ENCODE results near the gene DYRK1A. TPM values are rescaled to one million over a fixed set of nuclear protein-coding genes. Genes with fewer than 3 reads are reported as not detected.

The DYRK1A gene
- total and polyA plus RNA-seq, 10 of the 15 experiments (the other 5 are each of a cell fraction or from before 2014, with no cell fraction given): 2.4 to 68.6 (median 30.7) TPM

DNA sequence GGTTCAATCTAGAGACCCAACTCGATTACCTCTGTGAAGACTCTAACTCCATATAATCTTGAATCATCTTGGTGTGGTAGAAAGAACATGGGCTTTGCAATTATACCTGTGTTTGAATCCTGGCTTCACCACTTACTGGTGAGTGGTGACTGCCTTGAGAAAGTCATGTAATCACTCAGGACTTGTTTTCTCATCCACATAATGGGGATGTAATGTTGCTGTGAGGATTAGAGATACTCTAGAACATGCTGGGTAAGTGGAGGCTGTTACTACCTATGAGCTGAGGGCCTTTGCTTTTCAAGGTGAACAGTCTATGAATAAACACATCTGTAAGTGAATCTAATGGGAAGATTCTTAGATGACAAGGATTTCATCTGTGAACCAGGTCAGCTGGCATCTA, 2.6 kb upstream of the DYRK1A start:
- no peaks in the 10 kb centered on the region for H3K36me3 ChIP-seq (ENCODE audit: control insufficient read depth in 2 of 2, insufficient read depth in 2 of 2, low read length in 1 of 2)
- no peak overlapping the region for H3K4me2 ChIP-seq (ENCODE audit: control insufficient read depth, insufficient read depth)
- SMC1A ChIA-PET (ENCODE audit: uncharacterized antibody, unreplicated experiment): interaction anchor here (0.8 to 1.9 kb wide), 3 partner anchors 8 to 90 kb away, joined by 3 to 9 read pairs (median 8); no protein-coding TSS in a partner anchor
- peaks cover 29% of the 10 kb centered on the region for H3K79me2 ChIP-seq (ENCODE audit: control insufficient read depth, insufficient read depth, low read length)
- no peak for TF ChIP-seq BRCA1 (IDR thresholded peaks at IDR 0.05; ENCODE audit: low read depth, low read length)
- no peak for TF ChIP-seq BACH1 (IDR thresholded peaks at IDR 0.05; ENCODE audit: borderline replicate concordance)
- TF ChIP-seq SUPT20H (IDR thresholded peaks at IDR 0.05; ENCODE audit: borderline replicate concordance, control insufficient read depth, low read depth, low read length): no peak
- TF ChIP-seq, protein P1, sequence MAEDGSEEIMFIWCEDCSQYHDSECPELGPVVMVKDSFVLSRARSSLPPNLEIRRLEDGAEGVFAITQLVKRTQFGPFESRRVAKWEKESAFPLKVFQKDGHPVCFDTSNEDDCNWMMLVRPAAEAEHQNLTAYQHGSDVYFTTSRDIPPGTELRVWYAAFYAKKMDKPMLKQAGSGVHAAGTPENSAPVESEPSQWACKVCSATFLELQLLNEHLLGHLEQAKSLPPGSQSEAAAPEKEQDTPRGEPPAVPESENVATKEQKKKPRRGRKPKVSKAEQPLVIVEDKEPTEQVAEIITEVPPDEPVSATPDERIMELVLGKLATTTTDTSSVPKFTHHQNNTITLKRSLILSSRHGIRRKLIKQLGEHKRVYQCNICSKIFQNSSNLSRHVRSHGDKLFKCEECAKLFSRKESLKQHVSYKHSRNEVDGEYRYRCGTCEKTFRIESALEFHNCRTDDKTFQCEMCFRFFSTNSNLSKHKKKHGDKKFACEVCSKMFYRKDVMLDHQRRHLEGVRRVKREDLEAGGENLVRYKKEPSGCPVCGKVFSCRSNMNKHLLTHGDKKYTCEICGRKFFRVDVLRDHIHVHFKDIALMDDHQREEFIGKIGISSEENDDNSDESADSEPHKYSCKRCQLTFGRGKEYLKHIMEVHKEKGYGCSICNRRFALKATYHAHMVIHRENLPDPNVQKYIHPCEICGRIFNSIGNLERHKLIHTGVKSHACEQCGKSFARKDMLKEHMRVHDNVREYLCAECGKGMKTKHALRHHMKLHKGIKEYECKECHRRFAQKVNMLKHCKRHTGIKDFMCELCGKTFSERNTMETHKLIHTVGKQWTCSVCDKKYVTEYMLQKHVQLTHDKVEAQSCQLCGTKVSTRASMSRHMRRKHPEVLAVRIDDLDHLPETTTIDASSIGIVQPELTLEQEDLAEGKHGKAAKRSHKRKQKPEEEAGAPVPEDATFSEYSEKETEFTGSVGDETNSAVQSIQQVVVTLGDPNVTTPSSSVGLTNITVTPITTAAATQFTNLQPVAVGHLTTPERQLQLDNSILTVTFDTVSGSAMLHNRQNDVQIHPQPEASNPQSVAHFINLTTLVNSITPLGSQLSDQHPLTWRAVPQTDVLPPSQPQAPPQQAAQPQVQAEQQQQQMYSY (CRISPR knock-in tag; IDR thresholded peaks at IDR 0.05): no peak
- no peak for TF ChIP-seq POLR2AphosphoS2 (IDR thresholded peaks at IDR 0.05; ENCODE audit: low read depth, low read length)
- no peak for TF ChIP-seq TCF7 (IDR thresholded peaks at IDR 0.05; ENCODE audit: borderline replicate concordance)
- TF ChIP-seq, protein P2, sequence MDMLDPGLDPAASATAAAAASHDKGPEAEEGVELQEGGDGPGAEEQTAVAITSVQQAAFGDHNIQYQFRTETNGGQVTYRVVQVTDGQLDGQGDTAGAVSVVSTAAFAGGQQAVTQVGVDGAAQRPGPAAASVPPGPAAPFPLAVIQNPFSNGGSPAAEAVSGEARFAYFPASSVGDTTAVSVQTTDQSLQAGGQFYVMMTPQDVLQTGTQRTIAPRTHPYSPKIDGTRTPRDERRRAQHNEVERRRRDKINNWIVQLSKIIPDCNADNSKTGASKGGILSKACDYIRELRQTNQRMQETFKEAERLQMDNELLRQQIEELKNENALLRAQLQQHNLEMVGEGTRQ (IDR thresholded peaks at IDR 0.05; ENCODE audit: borderline replicate concordance, low read depth, low read length): no peak
- no peak for TF ChIP-seq NR2F1 (conservative IDR thresholded peaks at IDR 0.05)
- TF ChIP-seq KDM1A (IDR thresholded peaks at IDR 0.05; ENCODE audit: borderline replicate concordance): no peak
- no peak for TF ChIP-seq MEF2B (IDR thresholded peaks at IDR 0.05; ENCODE audit: partially characterized antibody, poor library complexity, severe bottlenecking)
- TF ChIP-seq MYB (IDR thresholded peaks at IDR 0.05; ENCODE audit: borderline replicate concordance, low read depth, low read length): no peak
- no peak for TF ChIP-seq RBBP5 (conservative IDR thresholded peaks at IDR 0.05)
- TF ChIP-seq WRNIP1 (IDR thresholded peaks at IDR 0.05; ENCODE audit: borderline replicate concordance, low read depth, low read length): no peak
- no peak for TF ChIP-seq MTA2 (IDR thresholded peaks at IDR 0.05; ENCODE audit: low read depth)
- no peak for TF ChIP-seq IKZF1 (conservative IDR thresholded peaks at IDR 0.05)
- peaks cover 3% of the 10 kb centered on the region; the same call in 1 of the 2 replicates for H3K4me1 ChIP-seq (ENCODE audit: control insufficient read depth, insufficient read depth, low read length)
- WGBS (ENCODE audit: insufficient coverage, insufficient replicate concordance, low lambda C conversion rate, missing lambda C conversion rate): 100% methylated on average over 1 of the region's 1 CpG
- no TSS peak for BruUV-seq (replicated peaks)
- in situ Hi-C loops (cut with MboI) (no loop called here), intact Hi-C loops (cut with micrococcal nuclease; ENCODE audit: unreplicated experiment) (loop anchor here (10.0 kb wide), 1 partner anchor 379 kb away; no protein-coding TSS in a partner anchor)
- DNase-seq (ENCODE audit: low read depth, low spot score) (no peak), FAIRE-seq (no peak), ATAC-seq (no peak)
- POLR2A ChIA-PET: no interaction called here
- H2AFZ ChIP-seq (ENCODE audit: control insufficient read depth, low read depth, low read length): no peak overlapping the region
- RAD21 ChIA-PET (ENCODE audit: unreplicated experiment): interaction anchor here (1.6 to 1.8 kb wide), 2 partner anchors 44 to 197 kb away, joined by 6 read pairs; no protein-coding TSS in a partner anchor
- H3K27me3 ChIP-seq (replicated peaks in 1 of 2; ENCODE audit: control insufficient read depth in 2 of 2, insufficient read depth in 2 of 2, low read length in 1 of 2): no peaks in the 10 kb centered on the region
- CTCF ChIA-PET: interaction anchor here (1.1 to 2.2 kb wide), 3 partner anchors 7 to 100 kb away, joined by 3 to 13 read pairs (median 5); no protein-coding TSS in a partner anchor
- no peak overlapping the region for H3K9ac ChIP-seq (ENCODE audit: control insufficient read depth, insufficient read depth, low read length)
- no peak overlapping the region for H3K27ac ChIP-seq (ENCODE audit: control insufficient read depth, insufficient read depth)
- no peak overlapping the region for H3K4me3 ChIP-seq
- H4K20me1 ChIP-seq (ENCODE audit: control insufficient read depth, insufficient read depth): no peaks in the 10 kb centered on the region; the same call in 1 of the 2 replicates
- H3K9me3 ChIP-seq (replicated peaks; ENCODE audit: control insufficient read depth, insufficient read depth, low read length): no peaks in the 10 kb centered on the region; the same call in 2 of the 3 replicates

Measured in GM12878 (cell line).